GM19239 (cell line): ENCODE measurements around the gene CYP4A11.
"Not testable (repeated sequence)": the region's sequence is repeated elsewhere in the genome, so short reads cannot be mapped to it uniquely, and the experiment has no call there.

Experiments used
- DNase-seq: peaks from one replicate; pipeline ENCODE4 v3.0.0; 2011; ENCODE audit warnings: low spot score; ENCODE audit not compliant: insufficient read length
- FAIRE-seq: peaks from 2 replicates; lab custom pipeline; 2011; peaks lifted over from hg19 to GRCh38; lab: Jason Lieb, UNC

CYP4A11 gene

DNA sequence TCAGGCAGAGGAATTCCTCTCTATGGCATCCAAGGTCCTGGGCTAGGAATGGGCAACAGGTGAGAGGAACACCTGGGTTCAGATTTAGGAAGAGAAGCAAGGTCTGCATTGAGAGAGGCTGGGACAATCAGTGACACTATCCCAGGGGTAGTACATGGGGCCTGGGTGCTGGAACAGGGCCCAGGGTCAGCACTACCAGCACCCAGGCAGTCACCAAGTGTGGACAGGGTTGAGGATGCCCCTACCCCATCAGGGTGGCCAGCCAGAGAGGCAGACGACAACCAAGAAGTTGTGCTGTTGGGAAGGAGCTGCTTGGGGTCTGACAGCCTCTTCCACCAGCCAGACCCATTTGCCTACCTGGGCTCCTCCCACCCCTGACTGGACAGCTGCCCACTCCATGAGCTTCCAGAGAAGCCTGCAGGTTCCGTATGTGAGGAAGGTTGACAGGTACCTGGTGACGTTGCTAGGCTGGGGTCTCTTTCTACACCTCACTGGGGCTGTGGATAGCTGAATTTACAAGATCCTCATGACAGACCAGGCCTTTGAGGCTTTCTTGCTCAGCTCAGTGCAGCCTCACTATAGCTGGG, 13.9 kb downstream of the CYP4A11 start:
- FAIRE-seq (no peak), DNase-seq (no peak)

DNA sequence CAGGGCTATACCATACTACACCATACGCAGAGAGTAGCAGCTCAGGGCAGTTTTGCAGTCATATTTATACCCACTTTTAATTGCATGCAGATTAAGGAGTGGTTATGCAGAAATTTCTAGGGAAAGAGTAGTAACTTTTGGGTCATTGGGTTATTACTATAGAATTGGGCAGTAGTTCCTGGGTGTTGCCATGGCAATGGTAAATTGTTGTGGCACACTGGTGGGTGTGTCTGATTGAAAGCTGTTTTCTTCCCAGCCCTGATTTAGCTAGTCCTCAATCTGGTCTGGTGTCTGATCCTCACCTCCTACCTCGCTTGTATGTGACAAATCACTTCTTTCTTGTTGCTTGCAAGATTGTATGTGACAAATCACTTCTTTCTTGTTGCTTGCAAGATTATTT, 30.5 kb downstream of the CYP4A11 start:
- no peak for FAIRE-seq
- DNase-seq, result no peak

DNA sequence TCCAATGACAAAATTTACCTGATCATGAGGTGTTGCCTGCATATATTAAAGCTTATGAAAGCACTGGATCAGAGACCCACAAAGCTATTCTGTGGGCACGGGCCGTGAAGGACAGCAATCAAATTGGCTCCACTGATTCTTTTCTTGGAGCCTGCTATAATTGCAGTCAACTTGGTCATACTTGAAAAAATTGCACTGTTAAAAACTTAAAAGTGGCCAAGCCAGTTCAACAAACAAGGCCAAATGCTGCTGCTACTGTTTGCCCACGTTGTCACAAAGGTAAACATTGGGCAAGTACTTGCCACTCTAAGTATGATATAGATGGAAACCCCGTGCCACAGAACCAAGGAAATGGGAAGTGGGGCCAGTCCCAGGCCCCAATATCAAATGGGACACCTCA, 37.8 kb downstream of the CYP4A11 start:
- DNase-seq (no peak), FAIRE-seq (no peak)

DNA sequence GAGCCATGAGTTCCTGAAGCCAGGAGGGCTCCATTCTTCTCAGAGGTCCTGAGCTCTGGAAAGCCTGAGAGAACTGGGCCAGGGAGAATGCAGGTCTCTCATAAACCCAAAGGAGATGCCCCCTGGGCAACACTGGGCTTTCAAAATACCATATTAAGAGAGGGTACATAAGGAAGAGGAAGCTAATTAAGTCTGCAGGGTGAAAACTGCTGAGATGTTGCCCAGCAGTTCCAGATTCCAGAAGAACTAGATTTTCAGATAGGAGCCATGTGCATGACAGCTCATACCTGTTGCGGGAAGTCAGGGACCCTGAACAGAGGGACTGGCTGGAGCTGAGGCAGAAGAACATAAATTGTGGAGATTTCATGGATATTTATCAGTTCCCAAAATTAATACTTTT, 40.9 kb downstream of the CYP4A11 start:
- FAIRE-seq (no peak), DNase-seq (no peak)

DNA sequence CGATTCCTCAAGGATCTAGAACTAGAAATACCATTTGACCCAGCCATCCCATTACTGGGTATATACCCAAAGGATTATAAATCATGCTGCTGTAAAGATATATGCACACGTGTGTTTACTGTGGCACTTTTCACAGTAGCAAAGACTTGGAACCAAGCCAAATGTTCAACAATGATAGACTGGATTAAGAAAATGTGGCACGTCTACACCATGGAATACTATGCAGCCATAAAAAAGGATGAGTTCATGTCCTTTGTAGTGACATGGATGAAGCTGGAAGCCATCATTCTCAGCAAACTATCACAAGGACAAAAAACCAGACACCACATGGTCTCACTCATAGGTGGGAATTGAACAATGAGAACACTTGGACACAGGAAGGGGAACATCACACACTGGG, 59.6 kb downstream of the CYP4A11 start:
- FAIRE-seq, DNase-seq: not testable (repeated sequence)
